Hepatocyte (in vitro differentiated cells): ENCODE results near the gene RPTOR. TPM values are rescaled to one million over a fixed set of nuclear protein-coding genes. Genes with fewer than 3 reads are reported as not detected.

Experiments
- DNase-seq: peaks from one replicate; pipeline ENCODE4 v3.0.0-alpha.2; 2016; ENCODE audit warnings: low spot score
- H2AFZ ChIP-seq: fragments of 200-600 bp; sonication (generic); 2 replicates; pipeline ENCODE4 v1.6.0; 2016; ENCODE audit warnings: antibody characterized with exemption, mild to moderate bottlenecking
- H3K27ac ChIP-seq: fragments of 200-600 bp; sonication (generic); 2 replicates; pipeline ENCODE4 v1.5.1; 2016; ENCODE audit warnings: mild to moderate bottlenecking
- H3K27me3 ChIP-seq: fragments of 200-600 bp; sonication (generic); 2 replicates; pipeline ENCODE4 v1.6.1; 2016
- H3K36me3 ChIP-seq: fragments of 200-600 bp; sonication (generic); replicated peaks from 2 replicates; pipeline ENCODE4 v1.5.1; 2016; ENCODE audit warnings: low read depth; ENCODE audit not compliant: insufficient read depth
- H3K4me1 ChIP-seq: fragments of 200-600 bp; sonication (generic); 2 replicates; pipeline ENCODE4 v1.5.1; 2016; ENCODE audit warnings: mild to moderate bottlenecking, moderate library complexity; ENCODE audit not compliant: insufficient read depth
- H3K4me2 ChIP-seq: fragments of 200-600 bp; sonication (generic); 2 replicates; pipeline ENCODE4 v1.6.0; 2016
- H3K4me3 ChIP-seq: fragments of 200-600 bp; sonication (generic); 2 replicates; pipeline ENCODE4 v1.5.1; 2016; ENCODE audit warnings: mild to moderate bottlenecking
- H3K79me2 ChIP-seq: fragments of 200-600 bp; sonication (generic); 2 replicates; pipeline ENCODE4 v1.6.0; 2017; ENCODE audit warnings: mild to moderate bottlenecking
- H3K9me2 ChIP-seq: fragments of 200-600 bp; sonication (generic); replicated peaks from 2 replicates; pipeline ENCODE4 v1.6.0; 2017; ENCODE audit warnings: mild to moderate bottlenecking; ENCODE audit not compliant: insufficient read depth
- H3K9me3 ChIP-seq: fragments of 200-600 bp; sonication (generic); 2 replicates; pipeline ENCODE4 v1.5.1; 2016; ENCODE audit warnings: low read depth, mild to moderate bottlenecking
- H4K20me1 ChIP-seq: fragments of 200-600 bp; sonication (generic); 2 replicates; pipeline ENCODE4 v1.6.0; 2016; ENCODE audit warnings: mild to moderate bottlenecking; ENCODE audit not compliant: insufficient read depth, poor library complexity, severe bottlenecking
- EZH2 ChIP-seq: fragments of 200-600 bp; sonication (generic); IDR thresholded peaks from 2 replicates; pipeline ENCODE4 v1.6.1; 2016; ENCODE audit warnings: antibody characterized with exemption, mild to moderate bottlenecking, borderline replicate concordance
- EZH2phosphoT487 ChIP-seq: fragments of 200-600 bp; sonication (generic); IDR thresholded peaks from one replicate; pipeline ENCODE4 v1.6.1; 2018; ENCODE audit warnings: antibody characterized with exemption, mild to moderate bottlenecking, low read depth, moderate library complexity; ENCODE audit not compliant: unreplicated experiment, severe bottlenecking
- WGBS: methylation state at CpG from one replicate; pipeline ENCODE4 v1.1.6; 2016; ENCODE audit warnings: low lambda C conversion rate; ENCODE audit errors: missing lambda C conversion rate; 5-methylcytosine and 5-hydroxymethylcytosine counted together
- polyA plus RNA-seq: library from polyadenylated mRNA; unstranded; fragments of >200 nt; fragmentation: Nextera tagmentation; extraction: Ambion mirVana; gene quantifications from 2 replicates; pipeline ENCODE4 v1.2.1, GENCODE V29; 2016
- total RNA-seq: library from RNA; depleted of rRNA; stranded (reverse); fragments of >200 nt; gene quantifications from 2 replicates; pipeline ENCODE4 v1.2.3, GENCODE V29; 2014
- TF ChIP-seq, protein P1 (sequence below): fragments of 200-600 bp; sonication (generic); IDR thresholded peaks from 2 replicates; pipeline ENCODE4 v1.5.1; 2016; ENCODE audit warnings: antibody characterized with exemption, mild to moderate bottlenecking; ENCODE audit not compliant: poor library complexity

Gene RPTOR
- total and polyA plus RNA-seq, 2 experiments from 2014 or later, result 14.1 to 20.6 TPM

DNA sequence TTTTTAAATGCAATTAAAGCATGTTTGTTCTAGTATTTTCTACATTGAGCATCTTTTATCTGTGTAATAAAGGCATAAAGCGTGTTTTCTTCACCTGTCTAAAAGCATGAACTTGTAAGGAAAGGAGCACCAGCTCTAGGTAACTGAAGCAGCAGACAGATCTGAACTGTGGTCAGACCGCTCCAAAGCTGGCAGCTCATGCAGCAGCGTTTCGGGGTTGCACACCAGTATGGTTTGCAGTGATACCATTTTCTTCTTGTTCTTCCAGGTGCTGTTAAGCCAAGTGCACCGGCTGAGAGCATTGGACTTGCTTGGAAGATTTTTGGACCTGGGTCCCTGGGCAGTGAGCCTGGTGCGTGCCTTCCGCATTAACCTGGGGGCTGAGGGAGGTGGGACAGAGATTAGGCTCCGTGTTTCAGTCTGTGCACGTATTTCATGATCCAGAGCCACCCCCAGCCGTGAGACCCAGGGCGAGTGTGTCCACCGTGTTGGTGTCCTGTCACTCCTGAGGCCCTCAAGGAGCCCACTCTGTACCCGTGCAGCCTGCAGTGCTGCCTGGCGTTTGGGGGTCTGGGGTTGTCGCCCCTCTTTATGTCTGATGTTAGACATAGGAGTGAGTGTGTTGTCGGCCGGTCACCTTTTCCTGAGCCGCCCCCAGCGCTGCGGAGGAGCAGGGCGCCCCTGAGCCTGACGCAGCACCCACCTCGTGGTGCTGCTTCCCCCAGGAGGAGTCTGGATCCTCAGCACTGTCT, 310.7 kb downstream of the RPTOR start:
- WGBS, result 95% methylated on average over 23 of the region's 23 CpGs
- Histone ChIP-seq H3K36me3 (no peaks in the 10 kb centered on the region), H2AFZ (no peak overlapping the region), H3K27me3 (no peaks in the 10 kb centered on the region), H3K4me1 (peaks cover 10% of the 10 kb centered on the region), H4K20me1 (no peaks in the 10 kb centered on the region), H3K4me3 (no peak overlapping the region), H3K79me2 (no peaks in the 10 kb centered on the region), H3K9me3 (no peaks in the 10 kb centered on the region), H3K9me2 (no peaks in the 10 kb centered on the region), H3K27ac (peak overlapping the region; percentile 75), H3K4me2 (no peak overlapping the region)
- TF ChIP-seq, protein P1, sequence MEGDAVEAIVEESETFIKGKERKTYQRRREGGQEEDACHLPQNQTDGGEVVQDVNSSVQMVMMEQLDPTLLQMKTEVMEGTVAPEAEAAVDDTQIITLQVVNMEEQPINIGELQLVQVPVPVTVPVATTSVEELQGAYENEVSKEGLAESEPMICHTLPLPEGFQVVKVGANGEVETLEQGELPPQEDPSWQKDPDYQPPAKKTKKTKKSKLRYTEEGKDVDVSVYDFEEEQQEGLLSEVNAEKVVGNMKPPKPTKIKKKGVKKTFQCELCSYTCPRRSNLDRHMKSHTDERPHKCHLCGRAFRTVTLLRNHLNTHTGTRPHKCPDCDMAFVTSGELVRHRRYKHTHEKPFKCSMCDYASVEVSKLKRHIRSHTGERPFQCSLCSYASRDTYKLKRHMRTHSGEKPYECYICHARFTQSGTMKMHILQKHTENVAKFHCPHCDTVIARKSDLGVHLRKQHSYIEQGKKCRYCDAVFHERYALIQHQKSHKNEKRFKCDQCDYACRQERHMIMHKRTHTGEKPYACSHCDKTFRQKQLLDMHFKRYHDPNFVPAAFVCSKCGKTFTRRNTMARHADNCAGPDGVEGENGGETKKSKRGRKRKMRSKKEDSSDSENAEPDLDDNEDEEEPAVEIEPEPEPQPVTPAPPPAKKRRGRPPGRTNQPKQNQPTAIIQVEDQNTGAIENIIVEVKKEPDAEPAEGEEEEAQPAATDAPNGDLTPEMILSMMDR, result no peak
- TF ChIP-seq EZH2, result no peak
- no peak for TF ChIP-seq EZH2phosphoT487
- no peak for DNase-seq

DNA sequence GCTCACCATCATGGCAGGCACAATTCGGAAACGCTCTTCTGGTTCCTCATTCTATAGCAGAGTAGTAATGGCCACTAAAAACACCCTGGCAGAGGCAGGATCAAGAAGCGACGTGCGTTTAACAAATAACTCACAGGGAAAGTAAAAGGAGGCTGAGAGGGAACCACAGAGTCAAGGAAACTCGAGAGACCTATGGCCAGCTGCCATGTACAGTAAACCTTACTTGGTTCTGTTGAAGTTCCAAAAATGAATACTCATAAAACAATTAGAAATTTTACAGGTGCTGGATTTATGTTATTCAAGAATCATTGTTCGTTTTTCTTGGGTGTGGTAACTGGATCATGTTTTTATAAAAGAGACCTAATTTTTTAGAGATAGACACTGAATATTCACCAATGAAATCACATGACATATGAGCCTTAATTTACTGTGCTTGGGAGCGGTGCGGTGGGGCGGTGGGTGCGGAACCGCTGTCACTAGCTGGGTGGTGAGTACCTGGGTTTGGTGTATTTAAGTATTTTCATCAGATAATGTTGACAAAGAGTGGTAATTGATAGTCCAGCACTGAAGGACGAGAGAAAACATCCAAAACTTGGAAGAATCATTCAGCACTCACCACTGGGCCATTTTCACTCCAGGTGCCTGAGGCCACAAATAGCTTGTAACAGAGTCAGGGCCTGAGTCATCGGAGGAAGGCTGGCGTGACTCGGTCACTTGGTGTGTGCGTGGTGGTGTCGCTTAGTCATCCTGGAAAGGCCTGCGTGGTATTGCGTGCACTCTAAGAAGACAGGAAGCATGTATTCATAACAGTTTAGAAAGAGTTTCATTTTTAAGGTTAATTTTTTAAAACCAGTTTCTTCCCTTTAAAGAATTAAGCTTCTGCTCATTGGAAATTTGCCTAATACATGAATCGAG, 311.6 kb downstream of the RPTOR start:
- peak; percentile 73 for DNase-seq
- no peaks in the 10 kb centered on the region for H3K27me3 ChIP-seq
- H2AFZ ChIP-seq, result no peak overlapping the region
- H3K9me3 ChIP-seq, result no peaks in the 10 kb centered on the region
- H4K20me1 ChIP-seq, result no peaks in the 10 kb centered on the region
- peak overlapping the region; percentile 75 for H3K27ac ChIP-seq
- no peak overlapping the region for H3K4me2 ChIP-seq
- 81% methylated on average over 21 of the region's 21 CpGs for WGBS
- H3K79me2 ChIP-seq, result no peaks in the 10 kb centered on the region
- no peak overlapping the region for H3K4me3 ChIP-seq
- TF ChIP-seq, protein P1, result no peak
- TF ChIP-seq EZH2phosphoT487, result no peak
- no peak for TF ChIP-seq EZH2
- no peaks in the 10 kb centered on the region for H3K9me2 ChIP-seq
- no peaks in the 10 kb centered on the region for H3K36me3 ChIP-seq
- H3K4me1 ChIP-seq, result peaks cover 10% of the 10 kb centered on the region

DNA sequence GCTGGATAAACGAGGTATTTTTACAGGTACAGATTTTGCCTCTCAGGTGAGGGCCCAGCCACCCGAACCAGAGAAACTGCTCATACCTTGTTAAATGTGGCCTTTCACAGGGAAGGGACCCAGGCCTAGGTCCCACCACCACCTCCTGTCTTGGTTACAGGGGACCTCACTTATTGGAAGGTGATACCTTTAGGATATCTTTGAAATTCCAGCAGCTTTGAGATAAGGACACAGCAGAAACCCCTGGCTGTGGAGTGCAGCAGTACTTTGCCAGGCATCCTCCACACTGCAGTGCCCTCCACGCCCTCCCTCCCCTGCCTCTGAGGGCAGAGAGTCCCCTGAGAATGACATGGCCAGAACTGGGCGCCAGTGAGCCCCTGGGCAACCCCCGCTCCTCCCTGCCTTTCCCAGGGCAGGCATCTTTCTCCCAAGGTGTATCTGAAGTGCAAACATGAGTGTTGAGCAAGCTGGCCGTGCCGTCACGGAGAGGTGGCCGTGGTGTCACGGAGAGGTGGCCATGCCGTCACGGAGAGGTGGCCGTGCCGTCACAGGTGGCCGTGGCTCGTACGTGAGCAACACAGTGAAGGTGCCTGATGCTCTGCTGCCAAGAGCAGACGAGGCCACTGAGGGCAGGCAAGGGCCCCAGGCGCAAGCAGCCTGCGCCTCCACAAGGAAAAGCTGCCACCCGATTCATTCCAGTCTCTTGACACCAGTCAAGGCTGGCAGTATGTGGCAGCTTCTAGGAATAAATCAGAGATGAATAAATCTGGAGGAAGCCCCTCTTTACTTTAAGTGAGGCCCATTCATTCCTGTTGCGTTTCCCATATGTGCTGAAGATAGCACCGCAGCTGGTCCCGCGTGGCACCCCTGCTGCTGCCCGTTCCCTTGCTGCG, 312.5 kb downstream of the RPTOR start:
- peaks cover 7% of the 10 kb centered on the region for H3K4me1 ChIP-seq
- peak overlapping the region; percentile 75 for H3K27ac ChIP-seq
- H3K9me2 ChIP-seq, result no peaks in the 10 kb centered on the region
- no peak overlapping the region for H3K4me3 ChIP-seq
- DNase-seq, result no peak
- no peaks in the 10 kb centered on the region for H3K9me3 ChIP-seq
- H3K36me3 ChIP-seq, result no peaks in the 10 kb centered on the region
- TF ChIP-seq, protein P1, result no peak
- no peak for TF ChIP-seq EZH2
- no peak for TF ChIP-seq EZH2phosphoT487
- H3K4me2 ChIP-seq, result no peak overlapping the region
- no peak overlapping the region for H2AFZ ChIP-seq
- WGBS, result 96% methylated on average over 27 of the region's 27 CpGs
- H3K79me2 ChIP-seq, result no peaks in the 10 kb centered on the region
- H3K27me3 ChIP-seq, result no peaks in the 10 kb centered on the region
- no peaks in the 10 kb centered on the region for H4K20me1 ChIP-seq
